NCI-H748 (cell line): Measurements from ENCODE around the gene REEP6.
"Not testable (repeated sequence)": the region's sequence is repeated elsewhere in the genome, so short reads cannot be mapped to it uniquely, and the experiment has no call there.

Experiments
- DNase-seq: peaks from one replicate; lab custom pipeline; 2025; ENCODE audit not compliant: unreplicated experiment; lab: John Stamatoyannopoulos, UW

REEP6 gene

GRCh38 chr19:1488282-1488601 is 2.7 kb upstream of the REEP6 start:
- no peak for DNase-seq

- DNase-seq, result no peak
Measured at GRCh38 chr19:1489463-1490310, 1.3 kb upstream of the REEP6 start.

DNA sequence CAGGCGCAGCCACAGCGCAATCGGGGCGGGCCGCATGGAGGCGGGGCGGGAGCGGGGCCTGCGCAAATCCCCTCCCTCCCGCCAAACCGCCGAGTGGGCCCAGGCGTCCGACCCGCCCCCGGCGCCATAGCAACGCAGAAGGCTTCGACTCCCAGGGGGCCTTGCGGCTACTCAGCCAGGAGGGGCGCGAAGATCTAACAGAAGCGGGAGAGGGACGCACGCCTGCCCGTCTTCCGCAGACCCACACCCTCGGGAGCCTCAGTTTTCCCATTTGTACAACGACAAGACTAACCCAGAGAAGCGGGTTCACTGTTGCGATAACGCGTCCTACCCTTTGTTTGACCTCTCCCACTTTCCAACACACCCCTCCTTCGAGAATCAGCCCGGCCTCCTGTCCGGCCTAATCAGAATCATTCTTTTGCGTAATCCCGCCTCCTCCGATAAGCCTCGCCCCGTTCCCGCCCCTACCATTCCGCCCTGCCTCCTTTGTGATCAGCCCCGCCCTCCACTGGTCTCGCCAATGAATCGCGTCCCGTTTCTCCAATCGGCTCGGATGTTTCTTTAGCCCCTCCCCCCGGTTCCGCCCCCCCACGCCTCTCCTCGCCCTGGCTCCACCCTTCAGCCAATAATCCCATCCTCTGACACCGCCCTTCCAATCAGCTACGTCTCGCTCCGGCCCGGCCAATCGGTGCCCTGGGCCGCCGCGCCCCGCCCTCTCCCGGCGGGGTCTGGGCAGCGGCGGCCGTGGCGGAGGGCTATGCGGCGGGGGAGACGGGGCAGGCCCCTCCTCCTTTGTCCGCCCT is 469 bp upstream of the REEP6 start, which contains the start of gene PCSK4:
Gene PCSK4 (minus strand): TSS at position 40 of the 803 bp plus-strand sequence. CDS start 4 bp downstream, at position 36.
- peak; percentile 94 for DNase-seq

DNA sequence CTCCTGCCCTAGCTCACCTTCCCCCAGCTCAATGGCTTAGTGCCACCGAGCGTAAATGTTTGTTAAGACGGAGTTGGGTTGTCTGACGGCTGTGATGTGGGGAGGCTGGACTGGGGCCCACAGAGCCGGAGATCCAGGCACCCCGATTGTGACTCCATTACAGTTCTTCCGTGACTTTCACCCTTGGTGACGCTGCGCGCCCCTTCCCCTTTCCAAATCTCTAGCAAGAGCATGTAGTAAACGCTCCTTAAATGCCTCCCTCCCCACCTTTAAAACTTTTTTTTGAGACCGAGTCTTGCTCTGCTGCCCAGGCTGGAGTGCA is 829 bp downstream of the REEP6 start:
- DNase-seq, result no peak

- DNase-seq, result no peak
Measured at GRCh38 chr19:1492474-1493006, 1.6 kb downstream of the REEP6 start.

GRCh38 chr19:1494115-1494815 is 3.3 kb downstream of the REEP6 start:
- no peak for DNase-seq

GRCh38 chr19:1495051-1495798 is 4.2 kb downstream of the REEP6 start:
- no peak for DNase-seq

GRCh38 chr19:1495799-1496713 is 5.1 kb downstream of the REEP6 start:
- DNase-seq, result no peak

- DNase-seq, result no peak
Measured at GRCh38 chr19:1496714-1497577, 6.0 kb downstream of the REEP6 start.

DNA sequence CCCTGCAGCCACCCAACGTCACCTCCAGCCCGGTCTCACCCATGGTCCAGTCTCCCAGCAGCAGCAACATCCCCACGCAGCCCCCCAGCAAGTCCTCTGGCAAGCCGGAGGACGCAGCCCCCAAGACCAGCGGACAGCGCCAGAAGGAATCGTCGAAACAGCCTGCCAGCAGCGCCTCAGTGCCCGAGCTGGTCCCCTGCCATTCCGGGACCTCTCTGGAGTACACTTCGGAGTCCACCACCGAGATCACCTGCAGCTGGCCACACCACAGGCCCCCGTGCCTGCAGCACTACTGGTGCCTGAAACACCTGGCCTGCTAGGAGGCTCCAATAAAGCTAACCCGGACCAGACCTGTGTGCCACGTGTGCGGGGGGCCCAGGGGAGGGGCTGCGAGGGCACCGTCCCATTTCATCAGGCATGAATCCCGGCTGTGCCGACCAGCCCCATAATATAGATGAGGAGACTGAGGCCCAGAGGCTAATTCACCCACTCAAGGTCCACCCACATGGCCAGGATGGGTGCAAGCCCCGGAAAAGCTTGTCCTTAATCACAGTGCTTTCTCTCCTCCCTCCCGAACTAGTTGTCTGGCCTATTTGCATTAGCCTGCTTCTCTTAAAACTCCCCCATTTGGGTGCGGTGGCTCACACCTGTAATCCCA is 6.7 kb downstream of the REEP6 start:
- no peak for DNase-seq

GRCh38 chr19:1499231-1499630 is 8.2 kb downstream of the REEP6 start:
- DNase-seq, result not testable (repeated sequence)

DNA sequence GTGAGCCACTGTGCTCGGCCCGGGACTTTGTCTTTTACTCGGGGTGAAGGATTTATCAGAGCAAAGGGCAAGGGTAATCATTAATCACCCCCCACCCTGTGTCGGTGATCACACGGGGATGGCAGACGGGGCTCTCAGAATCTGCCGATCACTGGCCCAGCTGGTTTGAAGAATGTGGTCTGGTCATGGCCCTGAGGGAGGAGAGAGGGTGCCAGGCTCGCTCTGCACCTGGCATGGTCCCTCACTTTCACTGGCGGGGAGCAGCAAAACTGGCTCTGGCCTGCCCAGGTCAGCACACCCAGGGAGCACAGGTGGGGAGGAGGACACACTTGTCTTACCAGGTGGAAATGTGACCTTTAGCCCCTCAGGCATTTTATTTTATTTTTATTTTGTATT is 10.2 kb downstream of the REEP6 start:
- DNase-seq, result no peak

DNA sequence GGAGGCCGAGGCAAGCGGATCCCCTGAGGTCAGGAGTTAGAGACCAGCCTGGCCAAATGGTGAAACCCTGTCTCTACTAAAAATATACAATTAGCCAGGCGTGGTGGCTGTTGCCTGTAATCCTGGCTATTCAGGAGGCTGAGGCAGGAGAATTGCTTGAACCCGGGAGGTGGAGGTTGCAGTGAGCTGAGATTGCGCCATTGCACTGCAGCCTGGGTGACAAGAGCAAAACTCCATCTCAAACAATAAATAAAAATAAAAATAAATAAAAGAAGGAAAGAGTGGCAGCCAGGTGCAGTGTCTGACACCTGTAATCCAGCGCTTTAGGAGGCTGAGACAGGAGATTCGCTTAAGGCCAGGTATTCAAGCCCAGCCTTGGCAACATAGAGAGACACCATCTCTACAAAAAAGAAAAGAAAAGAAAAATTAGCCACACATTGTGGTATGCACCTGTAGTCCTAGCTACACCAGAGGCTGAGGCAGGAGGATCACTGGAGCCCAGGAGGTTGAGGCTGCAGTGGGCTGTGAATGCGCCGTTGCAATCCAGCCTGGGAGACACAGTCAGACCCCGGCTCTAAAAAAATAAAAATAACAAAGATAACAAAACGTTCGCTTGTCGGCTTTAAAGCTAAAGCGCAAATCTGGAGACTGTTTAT is 11.6 kb downstream of the REEP6 start:
- DNase-seq, result no peak

DNA sequence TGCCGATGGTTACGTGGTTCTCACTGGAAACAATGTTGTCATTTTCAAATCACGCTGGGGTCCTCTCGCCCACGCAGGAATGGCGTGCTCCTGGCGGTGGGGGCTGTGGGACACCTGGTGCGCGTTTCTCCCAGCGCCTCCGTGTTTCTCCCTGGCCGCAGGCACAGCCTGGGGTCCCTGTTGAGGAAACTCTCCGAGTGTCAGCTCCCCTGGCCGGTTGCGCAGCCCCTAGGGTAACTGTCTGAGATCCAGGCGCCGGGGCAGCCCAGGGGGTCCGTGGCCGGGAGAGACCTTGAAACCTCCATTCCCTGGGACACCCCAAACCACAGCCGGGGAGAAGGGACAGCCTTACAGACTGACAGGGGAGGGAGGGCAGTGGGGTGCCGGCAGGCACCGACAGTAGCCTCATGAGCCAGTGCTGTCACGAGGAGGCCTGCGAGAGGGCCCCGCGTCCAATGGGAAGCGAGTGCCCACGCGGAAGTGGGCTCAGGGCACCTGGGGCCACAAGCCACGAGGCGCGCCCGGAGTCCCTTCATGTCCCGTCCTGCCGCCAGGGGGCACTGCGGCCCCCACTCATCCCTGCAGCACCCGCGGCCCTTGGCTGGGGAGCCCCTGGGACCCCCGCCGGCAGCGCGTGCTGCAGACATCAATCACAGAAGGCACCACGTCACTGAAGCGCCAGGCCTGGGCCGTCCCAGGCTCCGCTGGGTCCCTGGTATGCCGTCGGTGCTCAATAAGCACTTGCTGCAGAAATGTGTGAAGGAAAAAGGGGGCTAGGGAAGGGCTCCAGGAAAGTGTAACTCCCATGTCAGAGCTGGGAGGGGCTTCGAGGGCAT is 12.3 kb downstream of the REEP6 start:
- peak; percentile 29 for DNase-seq

DNA sequence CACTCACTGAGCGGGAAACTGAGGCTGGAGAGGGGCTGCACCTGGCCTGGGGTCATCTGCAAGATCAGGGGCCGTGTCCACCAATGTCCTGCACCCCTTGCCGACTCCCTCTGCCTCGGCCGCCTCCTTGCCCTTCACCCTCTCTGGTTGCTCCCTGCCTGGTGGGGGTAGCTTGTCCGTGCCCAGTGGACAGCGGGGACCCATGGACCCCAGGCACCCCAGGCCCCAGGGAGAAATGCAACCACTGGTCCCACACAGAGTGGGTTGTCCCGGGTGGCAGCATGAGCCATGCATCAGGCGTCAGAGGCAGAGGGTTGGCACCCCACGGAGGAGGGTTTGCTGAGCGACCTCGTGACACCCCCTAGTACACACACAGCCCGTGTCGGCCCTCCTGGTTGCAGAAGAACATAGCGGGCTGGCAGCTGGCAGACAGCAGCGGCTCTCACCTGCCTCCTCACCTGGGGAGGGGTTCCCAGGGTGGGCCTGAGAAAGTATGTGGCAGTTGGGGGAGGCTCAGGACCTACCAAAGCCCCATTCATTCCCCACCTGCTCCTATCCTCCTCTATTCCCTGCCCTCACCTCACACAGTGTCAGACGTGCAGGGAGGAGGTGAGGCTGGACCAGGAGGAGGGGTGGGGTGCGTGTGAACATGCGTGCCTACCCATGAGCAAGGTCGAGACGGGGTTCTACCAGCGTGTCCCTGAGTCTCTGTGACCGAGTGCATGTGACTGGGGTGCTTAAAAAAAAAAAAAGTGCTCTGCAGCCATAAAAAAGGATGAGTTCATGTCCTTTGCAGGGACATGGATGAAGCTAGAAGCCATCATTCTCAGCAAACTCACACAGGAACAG is 13.2 kb downstream of the REEP6 start:
- no peak for DNase-seq

- DNase-seq, result no peak
Measured at GRCh38 chr19:1505012-1505411, 14.0 kb downstream of the REEP6 start.
